GM20431 (cell line): ENCODE data around the gene KIF5C.

ENCODE experiments used
- in situ Hi-C: fragments of 300-500 bp; cut with MseI, MboI; formaldehyde crosslinking; loops from one replicate; pipeline ENCODE4 v1.15.0; 2020; ENCODE audit warnings: low sequenced_read_pairs; ENCODE audit not compliant: unreplicated experiment

The KIF5C gene

DNA sequence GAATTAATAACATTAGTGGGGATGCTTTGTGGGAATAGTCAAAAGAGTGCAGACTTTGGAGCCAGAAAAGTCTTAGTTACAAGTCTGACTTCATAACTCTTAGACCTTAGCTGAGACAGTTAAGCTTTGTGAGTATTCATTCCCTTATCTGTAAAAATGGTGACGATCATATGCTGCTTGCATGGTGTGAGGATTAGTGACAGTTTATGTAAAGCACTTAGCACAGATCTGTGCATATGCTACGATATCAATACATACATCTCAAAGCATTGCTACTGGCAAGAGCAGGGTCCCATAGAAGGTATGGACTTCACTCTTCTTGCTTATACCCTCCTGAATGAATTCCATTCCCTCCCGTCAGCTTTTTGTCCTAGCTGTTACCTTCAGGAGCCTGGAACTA, 106.8 kb downstream of the KIF5C start:
- in situ Hi-C loops, result no loop called here

DNA sequence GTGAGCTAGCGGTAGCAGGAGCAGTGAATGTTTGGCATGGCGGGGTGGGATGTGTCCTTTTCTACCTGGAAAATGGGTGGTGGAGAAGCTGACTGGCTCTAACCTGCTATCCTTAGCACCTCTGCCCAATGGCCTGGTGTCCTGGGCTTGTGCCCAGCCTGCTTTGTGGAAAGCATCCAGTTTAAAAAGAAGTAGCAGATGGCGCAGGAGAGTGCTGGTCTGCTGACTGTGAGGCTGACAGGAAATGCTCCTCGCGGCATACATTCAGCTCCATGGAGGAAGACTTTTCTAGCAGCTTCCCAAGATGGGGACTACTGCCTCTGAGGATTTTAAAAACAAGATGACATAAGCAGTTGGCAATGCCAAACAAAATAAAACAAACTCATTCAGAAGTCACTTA, 107.3 kb downstream of the KIF5C start:
- in situ Hi-C loops, result no loop called here

DNA sequence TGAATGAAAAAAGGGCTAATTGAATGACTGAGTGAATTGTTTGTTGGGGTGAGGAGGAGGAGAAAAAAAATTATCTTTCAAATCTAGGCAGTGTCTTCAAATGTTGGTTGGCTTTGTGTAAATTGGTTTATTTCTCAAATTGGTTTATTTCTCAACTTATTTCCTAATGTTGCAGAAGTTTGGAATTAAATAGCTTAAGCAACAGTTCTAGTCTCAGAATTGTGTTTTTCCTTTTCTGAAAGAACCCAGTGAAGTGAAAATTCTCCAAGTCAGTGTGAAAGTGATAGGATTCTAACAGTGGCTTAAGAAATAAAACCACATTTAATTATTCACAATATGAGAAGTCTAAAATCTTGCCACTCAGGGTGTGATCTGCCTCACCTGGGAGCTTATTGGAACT, 108.9 kb downstream of the KIF5C start:
- in situ Hi-C loops, result no loop called here

DNA sequence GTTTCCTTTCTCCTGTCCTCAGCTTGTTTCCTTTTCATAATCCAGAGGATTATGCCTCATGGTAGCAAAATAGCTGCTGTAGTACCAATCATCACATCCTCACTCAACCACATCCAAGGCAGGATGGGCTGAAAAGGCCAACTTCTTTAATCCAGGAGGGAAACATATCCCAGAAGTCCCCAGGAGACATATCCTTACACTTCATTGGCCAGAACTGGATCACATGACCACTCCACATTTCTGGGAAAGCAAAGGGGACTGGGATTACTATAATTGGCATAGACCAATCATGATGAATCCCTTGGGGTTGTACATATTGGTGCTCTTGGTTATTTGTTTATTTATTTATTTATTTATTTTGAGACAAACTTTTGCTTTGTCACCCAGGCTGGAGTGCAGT, 109.4 kb downstream of the KIF5C start:
- in situ Hi-C loops, result no loop called here

DNA sequence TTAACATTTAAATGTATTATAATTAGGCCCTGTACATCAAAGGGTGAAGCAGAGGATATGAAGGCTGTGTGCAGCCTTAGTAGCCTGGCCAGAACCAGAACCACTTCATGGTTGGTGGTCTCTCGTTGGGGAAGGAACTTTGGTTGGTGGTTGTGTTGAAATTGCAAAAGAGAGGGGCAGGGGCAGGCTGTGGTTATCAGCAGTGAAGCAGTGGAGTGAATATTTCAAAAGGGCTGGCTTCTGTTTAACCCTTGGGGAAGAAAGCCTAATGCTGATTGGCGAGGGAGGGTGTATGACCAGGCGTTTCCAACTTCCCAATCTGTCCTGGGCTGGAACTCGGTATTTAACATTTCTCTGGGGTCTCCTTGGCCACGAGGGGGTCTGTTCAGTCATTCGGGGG, 112.3 kb downstream of the KIF5C start:
- in situ Hi-C loops, result no loop called here

DNA sequence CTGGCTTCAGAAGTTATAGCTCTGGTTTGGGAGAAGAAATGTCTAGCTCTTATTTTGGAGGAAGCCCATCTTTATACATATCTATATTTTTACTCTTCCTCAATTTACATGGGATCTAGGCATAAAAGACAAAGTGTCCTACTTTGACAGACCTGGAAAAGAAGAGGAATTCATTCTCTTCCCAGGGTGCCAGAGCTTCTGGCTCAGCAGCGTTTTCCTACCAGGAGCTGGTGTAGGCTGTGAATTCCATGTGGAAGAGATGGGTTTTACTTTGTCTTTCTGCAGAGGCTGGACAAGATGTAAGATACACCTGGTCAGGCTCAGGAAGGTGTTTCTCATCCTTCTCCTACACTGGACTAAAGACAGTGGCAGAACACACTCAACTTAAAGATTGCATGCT, 113.3 kb downstream of the KIF5C start:
- in situ Hi-C loops, result no loop called here

DNA sequence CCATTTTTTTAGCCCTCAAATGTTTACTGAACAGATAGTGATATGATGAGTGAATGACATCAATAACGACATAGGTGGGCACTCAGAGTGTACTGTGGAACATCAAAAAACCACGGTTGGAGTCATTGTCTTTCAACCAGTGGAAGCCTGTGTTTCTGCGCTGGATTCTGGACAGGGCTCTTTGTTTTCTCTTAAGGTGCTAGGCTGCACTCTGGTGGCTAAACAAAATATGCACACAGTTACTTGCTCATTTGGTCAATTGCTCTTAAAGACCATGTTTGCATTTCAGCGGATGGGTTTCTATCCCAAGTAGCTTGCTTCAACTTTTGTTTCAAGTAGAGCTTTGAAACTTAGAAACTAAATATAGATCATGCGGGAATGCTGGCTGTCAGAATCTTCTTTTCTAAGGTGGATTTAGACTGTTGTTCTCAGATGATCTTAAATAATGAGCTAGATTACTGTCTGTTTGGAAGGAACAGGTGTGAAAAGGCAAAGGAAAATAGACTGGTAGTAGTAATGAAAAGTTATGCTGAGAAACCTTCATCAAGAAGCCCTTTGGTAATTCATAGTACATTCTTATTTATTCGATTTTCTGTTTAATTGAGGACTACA, 115.0 kb downstream of the KIF5C start:
- in situ Hi-C loops, result no loop called here

DNA sequence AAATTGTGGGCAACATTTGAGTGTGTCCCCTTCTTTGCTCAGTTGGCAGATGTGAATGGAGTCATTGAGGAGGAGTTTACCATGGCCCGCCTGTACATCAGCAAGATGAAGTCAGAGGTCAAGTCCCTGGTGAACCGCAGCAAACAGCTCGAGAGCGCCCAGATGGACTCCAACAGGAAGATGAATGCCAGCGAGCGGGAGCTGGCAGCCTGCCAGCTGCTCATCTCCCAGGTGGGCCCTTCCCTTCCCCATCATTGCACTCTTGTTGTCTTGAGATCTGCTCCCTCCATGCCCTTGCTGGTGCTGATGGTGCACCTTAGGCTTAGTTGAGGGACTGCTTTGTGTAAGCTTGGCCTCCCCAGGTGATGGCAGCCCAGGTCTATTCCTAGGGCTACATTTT, 115.9 kb downstream of the KIF5C start:
- in situ Hi-C loops, result no loop called here

DNA sequence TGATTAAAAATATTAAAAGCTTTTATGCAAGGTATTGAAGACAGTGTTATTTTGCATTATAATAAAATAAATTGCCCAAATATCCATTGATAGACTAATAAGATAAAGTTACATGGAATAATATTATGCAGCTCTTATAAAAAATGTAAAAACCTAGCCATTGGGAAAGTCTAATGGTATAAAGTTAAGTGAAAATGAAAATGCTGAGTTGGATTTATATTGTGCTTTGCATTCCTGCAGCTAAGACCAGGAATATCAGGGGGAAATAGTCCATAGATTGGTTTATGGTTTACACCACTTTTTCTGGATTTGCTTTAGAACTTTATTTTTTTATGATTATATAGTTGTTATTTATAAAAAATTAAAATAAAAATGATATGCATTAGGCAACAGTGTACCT, 117.4 kb downstream of the KIF5C start:
- in situ Hi-C loops, result no loop called here

DNA sequence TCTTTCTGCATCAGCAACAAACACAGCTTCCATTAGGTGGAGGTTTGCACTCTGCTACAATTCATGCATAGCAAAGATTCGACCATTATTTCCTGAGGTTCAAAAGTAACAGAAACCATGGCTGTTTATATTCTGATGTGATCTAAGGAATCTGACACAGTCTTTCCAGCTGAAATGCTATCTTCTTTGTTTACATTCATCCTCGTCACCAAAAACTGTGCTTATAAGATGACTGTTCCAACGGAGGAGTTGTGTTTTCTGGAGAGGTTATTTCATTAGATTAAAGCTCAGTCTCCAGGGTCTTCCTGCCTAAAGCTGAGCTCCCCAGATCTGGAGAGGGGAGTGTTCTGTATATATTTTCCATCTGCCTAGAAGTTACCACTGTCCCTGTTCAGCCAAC, 118.3 kb downstream of the KIF5C start:
- in situ Hi-C loops, result no loop called here

DNA sequence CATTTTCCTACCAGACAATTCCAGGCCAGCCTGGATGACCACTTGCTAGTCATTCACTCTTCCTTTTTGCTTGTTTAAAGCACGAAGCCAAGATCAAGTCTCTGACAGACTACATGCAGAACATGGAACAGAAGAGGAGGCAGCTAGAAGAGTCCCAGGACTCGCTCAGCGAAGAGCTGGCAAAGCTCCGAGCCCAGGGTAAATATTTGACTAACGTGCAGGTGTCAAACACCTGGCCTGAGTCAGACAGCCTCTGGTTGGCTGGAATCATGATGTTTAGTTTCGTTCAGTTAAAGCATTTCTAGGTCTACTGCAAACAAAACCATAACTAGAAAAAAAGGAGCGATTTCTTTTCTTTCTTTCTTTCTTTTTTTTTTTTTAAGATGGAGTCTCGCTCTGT, 119.3 kb downstream of the KIF5C start:
- in situ Hi-C loops, result no loop called here

- in situ Hi-C loops, result no loop called here
Measured at GRCh38 chr2:148996805-148997204, 121.8 kb downstream of the KIF5C start.

DNA sequence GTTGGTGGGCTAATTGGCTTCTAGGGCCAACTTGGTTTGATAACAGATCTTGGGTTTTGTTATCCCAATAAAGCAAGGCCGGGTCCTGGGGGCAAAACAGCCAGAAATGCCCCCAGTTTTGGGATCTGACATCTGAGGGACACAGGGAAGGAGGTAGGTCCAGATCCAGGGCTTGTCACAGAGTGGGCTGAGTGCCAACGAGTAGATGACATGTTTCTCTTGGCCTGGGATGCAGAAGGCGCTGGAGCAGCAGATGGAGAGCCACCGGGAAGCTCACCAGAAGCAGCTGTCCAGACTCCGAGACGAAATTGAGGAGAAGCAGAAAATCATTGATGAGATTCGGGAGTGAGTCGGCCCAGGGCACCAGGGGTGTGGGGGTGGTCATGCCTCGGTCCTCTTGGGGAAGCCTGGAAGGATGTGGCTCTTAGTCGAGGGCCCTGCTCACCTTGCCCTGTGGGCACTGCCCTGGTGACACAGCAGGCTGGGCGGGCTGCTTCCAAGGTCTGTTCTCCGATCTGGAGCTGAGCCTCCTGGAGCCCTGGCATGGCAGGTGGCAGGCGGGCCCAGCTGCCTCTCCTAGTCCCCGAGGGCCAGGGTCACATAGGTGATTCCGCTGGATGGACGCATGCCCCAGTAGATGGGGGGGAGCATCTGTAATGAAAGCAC, 123.3 kb downstream of the KIF5C start:
- in situ Hi-C loops, result no loop called here

- in situ Hi-C loops, result no loop called here
Measured at GRCh38 chr2:148998831-148999200, 123.8 kb downstream of the KIF5C start.

- in situ Hi-C loops, result no loop called here
Measured at GRCh38 chr2:148999451-148999921, 124.5 kb downstream of the KIF5C start.

DNA sequence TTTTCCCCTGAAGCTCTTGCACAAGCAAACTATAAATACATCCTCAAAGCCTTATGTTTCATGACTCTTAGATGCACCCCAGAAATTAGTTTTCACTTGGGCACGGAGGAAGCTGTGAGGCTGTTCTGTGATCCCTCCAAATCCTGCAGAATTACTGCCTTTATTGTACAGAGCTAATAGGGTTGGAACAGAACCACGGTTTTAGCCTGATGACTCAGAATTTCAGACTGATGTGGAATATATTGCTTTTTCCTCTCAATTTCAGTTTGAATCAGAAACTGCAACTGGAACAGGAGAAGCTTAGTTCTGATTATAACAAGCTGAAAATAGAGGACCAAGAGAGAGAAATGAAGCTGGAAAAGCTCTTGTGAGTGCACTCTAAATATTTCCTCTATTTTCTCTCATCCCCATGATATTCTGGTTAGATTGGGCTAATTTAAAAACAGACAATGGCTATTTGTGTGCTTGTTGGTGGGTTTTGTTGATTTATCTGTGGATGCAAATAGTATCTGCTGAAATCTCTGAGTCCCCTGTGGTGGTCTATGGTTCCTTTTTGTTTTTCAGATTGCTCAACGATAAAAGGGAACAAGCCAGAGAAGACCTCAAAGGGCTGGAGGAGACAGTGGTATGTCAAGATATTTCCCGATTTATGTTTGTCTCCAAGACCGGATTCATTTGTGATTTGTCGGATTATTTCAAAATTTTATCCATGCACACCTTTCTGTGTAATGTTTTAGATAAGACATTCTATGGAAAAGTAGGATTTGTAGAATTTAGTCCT, 125.3 kb downstream of the KIF5C start:
- in situ Hi-C loops, result loop anchor here (25.0 kb wide), 1 partner anchor 562 kb away; no protein-coding TSS in a partner anchor

DNA sequence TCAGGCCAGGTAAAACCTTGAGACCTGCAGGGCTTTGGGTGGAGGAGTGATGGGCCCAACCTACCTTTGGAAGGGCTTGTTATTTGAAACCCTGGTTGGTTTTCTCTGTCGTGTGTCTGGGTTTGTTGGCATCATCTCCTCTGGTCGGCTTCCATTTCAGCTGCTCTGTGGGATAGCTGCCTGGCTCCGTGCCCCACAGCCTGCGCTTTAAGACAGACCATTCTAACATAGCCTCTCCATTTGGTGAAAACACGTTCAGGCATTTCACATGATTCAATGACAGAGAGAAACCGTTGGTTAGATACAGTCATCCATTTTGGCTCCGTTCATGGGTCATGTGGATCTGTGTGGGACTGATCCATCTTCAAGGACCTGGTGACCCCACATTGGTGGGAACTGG, 126.5 kb downstream of the KIF5C start:
- in situ Hi-C loops, result loop anchor here (25.0 kb wide), 1 partner anchor 561 kb away; no protein-coding TSS in a partner anchor

DNA sequence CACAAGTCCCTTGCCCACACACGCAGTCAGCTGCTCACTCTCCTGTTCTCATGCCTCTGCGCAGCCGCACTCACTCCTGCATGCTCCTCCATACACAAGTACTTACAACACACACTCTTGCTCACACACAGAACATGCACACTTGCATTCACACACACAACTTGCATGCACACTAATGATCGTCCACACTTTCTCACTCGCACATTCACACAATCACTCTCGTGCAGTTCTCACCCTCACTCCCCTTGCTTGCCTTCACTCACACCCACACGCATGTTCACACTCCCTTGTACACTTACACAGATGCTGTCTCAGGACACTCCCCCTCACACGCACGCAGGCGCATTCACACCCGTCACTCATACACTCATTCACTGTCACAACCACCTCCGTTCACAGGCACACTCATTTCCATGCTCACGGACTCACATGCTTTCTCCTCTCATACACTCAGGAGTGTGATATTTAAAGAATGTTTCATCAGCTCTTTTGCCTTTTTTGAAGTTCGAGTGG, 127.4 kb downstream of the KIF5C start:
- in situ Hi-C loops, result loop anchor here (25.0 kb wide), 1 partner anchor 560 kb away; no protein-coding TSS in a partner anchor

GRCh38 chr2:149002891-149003740, 128.1 kb downstream of the KIF5C start:
- in situ Hi-C loops, result loop anchor here (25.0 kb wide), 1 partner anchor 559 kb away; no protein-coding TSS in a partner anchor

DNA sequence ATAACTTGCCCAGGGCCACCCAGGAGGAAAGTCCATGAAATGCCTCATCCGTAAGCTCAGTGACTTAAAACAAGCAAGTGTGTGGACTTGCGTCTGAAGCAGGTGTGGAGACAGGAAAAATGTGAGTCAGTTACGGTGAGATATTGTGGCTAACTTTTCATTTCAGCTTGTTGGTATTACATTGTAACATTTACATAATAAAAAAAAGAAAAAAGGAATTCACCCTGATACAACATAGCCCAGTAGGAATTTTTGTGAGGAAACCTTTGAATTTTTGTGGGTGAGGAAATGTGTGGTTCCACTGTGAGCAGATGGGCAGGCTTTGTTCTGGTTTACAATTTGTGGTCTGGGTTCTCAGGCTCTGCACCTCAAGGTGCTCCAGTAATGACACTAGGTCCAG, 129.8 kb downstream of the KIF5C start:
- in situ Hi-C loops, result loop anchor here (25.0 kb wide), 1 partner anchor 557 kb away; no protein-coding TSS in a partner anchor
